ENCODE data around the gene FRS3. TPM values are rescaled to one million over a fixed set of nuclear protein-coding genes. Genes with fewer than 3 reads are reported as not detected.

FRS3 gene
- total and polyA plus RNA-seq, 2 of the 8 experiments (the other 6 are each of a cell fraction or from before 2014, with no cell fraction given) = 3.4 to 4.4 TPM

DNA sequence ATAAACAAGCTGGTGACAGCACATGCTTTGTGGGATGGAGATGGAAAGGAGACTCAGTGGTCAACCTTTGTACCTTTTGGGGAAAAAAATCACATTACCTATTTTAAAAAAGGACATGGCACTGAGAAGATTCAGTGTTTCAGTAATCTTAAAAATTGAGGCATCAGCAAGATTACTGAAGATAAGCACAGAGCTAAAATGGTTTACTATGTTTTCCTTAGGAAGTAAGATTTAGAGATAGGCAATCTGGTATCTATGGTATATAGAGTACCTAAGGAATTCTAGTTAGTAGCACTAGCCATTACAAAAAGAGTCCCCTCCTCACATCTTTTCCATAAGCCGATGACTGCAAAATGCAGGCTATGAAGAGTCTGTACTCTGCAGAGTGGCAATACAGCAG lies 43.5 kb upstream of the FRS3 start:
- Histone ChIP-seq H4K5ac (ENCODE audit: insufficient read length, low read depth, low read length) (no peak overlapping the region), H3K4me1 (replicated peaks in 1 of 4; ENCODE audit: control insufficient read depth in 3 of 4, insufficient read depth in 4 of 4, low read length in 3 of 4) (no peaks in the 10 kb centered on the region), H4K8ac (ENCODE audit: extremely low read depth, insufficient read depth, low read length) (no peak overlapping the region), H3K36me3 (ENCODE audit: control insufficient read depth in 2 of 4, insufficient read depth in 4 of 4, low read length in 3 of 4) (no peaks in the 10 kb centered on the region), H3K79me2 (ENCODE audit: control insufficient read depth in 1 of 2, insufficient read depth in 2 of 2, low read length in 2 of 2) (no peaks in the 10 kb centered on the region), H2BK20ac (ENCODE audit: low read length) (no peak overlapping the region), H2BK12ac (ENCODE audit: low read depth, low read length) (no peak overlapping the region), H2BK5ac (ENCODE audit: low read depth, low read length) (no peak overlapping the region), H2BK120ac (replicated peaks; ENCODE audit: low read depth, low read length) (no peak overlapping the region), H3K14ac (ENCODE audit: insufficient read length) (no peak overlapping the region), H3K4ac (replicated peaks; ENCODE audit: insufficient read length, low read depth, low read length) (no peak overlapping the region), H3K56ac (replicated peaks; ENCODE audit: insufficient read length, low read depth, low read length) (no peak overlapping the region), H3K27ac (ENCODE audit: low read depth, low read length) (no peak overlapping the region), H3K27me3 (replicated peaks in 1 of 4; ENCODE audit: control insufficient read depth in 3 of 4, extremely low read depth in 1 of 4, insufficient read depth in 3 of 4, low read length in 3 of 4) (no peaks in the 10 kb centered on the region), H3K23me2 (ENCODE audit: low read depth, low read length) (no peaks in the 10 kb centered on the region), H3K4me2 (ENCODE audit: insufficient read depth in 1 of 2, low read depth in 2 of 2, low read length in 2 of 2) (no peak overlapping the region), H2AK5ac (ENCODE audit: low read depth, low read length) (no peak overlapping the region), H4K20me1 (replicated peaks in 1 of 2; ENCODE audit: control insufficient read depth in 1 of 2, insufficient read depth in 2 of 2, low read length in 2 of 2) (no peaks in the 10 kb centered on the region), H3K18ac (ENCODE audit: extremely low read depth, low read length) (no peak overlapping the region), H2AFZ (ENCODE audit: low read length) (no peak overlapping the region), H3K79me1 (ENCODE audit: low read depth, low read length) (no peaks in the 10 kb centered on the region), H3K9me3 (ENCODE audit: insufficient read depth in 2 of 2, low read depth in 1 of 2, low read length in 1 of 2) (no peaks in the 10 kb centered on the region), H2BK15ac (ENCODE audit: low read length) (no peak overlapping the region), H4K91ac (replicated peaks; ENCODE audit: insufficient read length, low read length) (no peak overlapping the region), H3K23ac (ENCODE audit: insufficient read length) (no peak overlapping the region), H3K4me3 (ENCODE audit: extremely low read depth in 1 of 4, insufficient read depth in 2 of 4, low read depth in 3 of 4, low read length in 4 of 4) (no peak overlapping the region), H3K9ac (replicated peaks in 1 of 4; ENCODE audit: extremely low read depth in 1 of 4, low read depth in 3 of 4, low read length in 3 of 4) (no peak overlapping the region)
- ChIA-PET POLR2A (ENCODE audit: partially characterized antibody) (interaction anchor here (0.7 kb wide), 1 partner anchor 9 kb away, joined by 3 read pairs; no protein-coding TSS in a partner anchor), CTCF (ENCODE audit: partially characterized antibody) (interaction anchor here (0.6 to 1.0 kb wide), 5 partner anchors 9 to 118 kb away, joined by 3 read pairs; partner anchors contain the start of genes BYSL and MED20)
- FAIRE-seq = no peak
- WGBS, 2 experiments (ENCODE audit: extremely low coverage in 1 of 2, insufficient coverage in 1 of 2, insufficient read length in 1 of 2, insufficient replicate concordance in 2 of 2, low coverage in 1 of 2, low lambda C conversion rate in 2 of 2, missing lambda C conversion rate in 1 of 2) = 92% methylated on average over 1 of the region's 1 CpG; no CpG with 5 or more reads in 1 of the 2 experiments
- DNase-seq (ENCODE audit: low read depth in 1 of 2, low spot score in 2 of 2) = no peak
- no peak for TF ChIP-seq YY1 (IDR thresholded peaks at IDR 0.05; ENCODE audit: low read depth, low read length)
- no peak for TF ChIP-seq CEBPB (IDR thresholded peaks at IDR 0.05; ENCODE audit: low read depth, low read length)
- no peak for TF ChIP-seq POU5F1 (IDR thresholded peaks at IDR 0.05; ENCODE audit: low read depth, low read length)
- no peak for TF ChIP-seq TAF1 (IDR thresholded peaks at IDR 0.05; ENCODE audit: low read depth, low read length)
- no peak for TF ChIP-seq BCL11A (IDR thresholded peaks at IDR 0.05; ENCODE audit: low read depth in 2 of 2, low read length in 2 of 2)
- no peak for TF ChIP-seq RBBP5 (IDR thresholded peaks at IDR 0.05; ENCODE audit: borderline replicate concordance, low read depth, low read length)
- no peak for TF ChIP-seq BRCA1 (IDR thresholded peaks at IDR 0.05; ENCODE audit: low read depth, low read length)
- no peak for TF ChIP-seq PHF8 (conservative IDR thresholded peaks at IDR 0.05; ENCODE audit: low read depth, low read length)
- no peak for TF ChIP-seq RFX5 (IDR thresholded peaks at IDR 0.05; ENCODE audit: borderline replicate concordance, low read depth, low read length)
- TF ChIP-seq RXRA (IDR thresholded peaks at IDR 0.05; ENCODE audit: insufficient read depth, low read depth, low read length) = no peak
- no peak for TF ChIP-seq KDM5A (IDR thresholded peaks at IDR 0.05; ENCODE audit: low read length)
- TF ChIP-seq EZH2 (IDR thresholded peaks at IDR 0.05; ENCODE audit: low read depth, low read length, severe bottlenecking) = no peak
- TF ChIP-seq GTF2F1 (IDR thresholded peaks at IDR 0.05; ENCODE audit: borderline replicate concordance, low read depth, low read length) = no peak
- TF ChIP-seq TBP (IDR thresholded peaks at IDR 0.05; ENCODE audit: low read depth, low read length) = no peak
- TF ChIP-seq, protein P1, sequence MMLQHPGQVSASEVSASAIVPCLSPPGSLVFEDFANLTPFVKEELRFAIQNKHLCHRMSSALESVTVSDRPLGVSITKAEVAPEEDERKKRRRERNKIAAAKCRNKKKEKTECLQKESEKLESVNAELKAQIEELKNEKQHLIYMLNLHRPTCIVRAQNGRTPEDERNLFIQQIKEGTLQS (IDR thresholded peaks at IDR 0.05; ENCODE audit: insufficient read depth, low read depth, low read length) = no peak
